ENCODE data around the gene RPS14. TPM values are rescaled to one million over a fixed set of nuclear protein-coding genes. Genes with fewer than 3 reads are reported as not detected.

RPS14 gene
- total and polyA plus RNA-seq, 2 of the 8 experiments (the other 6 are each of a cell fraction or from before 2014, with no cell fraction given) = 2,548 to 6,423 TPM

GRCh38 chr5:150488519-150489359 lies 39.2 kb upstream of the RPS14 start (continued):
- TF ChIP-seq E2F6 (IDR thresholded peaks at IDR 0.05) (no peak), CHD1 (IDR thresholded peaks at IDR 0.05; ENCODE audit: low read depth, low read length) (no peak), POLR2AphosphoS5 (IDR thresholded peaks at IDR 0.05; ENCODE audit: low read depth, low read length) (no peak), TBP (IDR thresholded peaks at IDR 0.05; ENCODE audit: low read depth, low read length) (no peak), TAF7 (optimal IDR thresholded peaks at IDR 0.05; ENCODE audit: borderline replicate concordance, low read depth, low read length) (no peak), SIX5 (IDR thresholded peaks at IDR 0.05; ENCODE audit: low read depth, low read length) (no peak), RFX5 (IDR thresholded peaks at IDR 0.05; ENCODE audit: borderline replicate concordance, low read depth, low read length) (no peak), CBX5 (IDR thresholded peaks at IDR 0.05; ENCODE audit: low read depth, low read length) (no peak), MAFK (IDR thresholded peaks at IDR 0.05; ENCODE audit: low read depth, low read length) (no peak)
